ENCODE measurements around the gene MYO15A. TPM values are rescaled to one million over a fixed set of nuclear protein-coding genes. Genes with fewer than 3 reads are reported as not detected.

The MYO15A gene
- total RNA-seq, 1 donor from 2014 or later = 1.6 TPM

DNA sequence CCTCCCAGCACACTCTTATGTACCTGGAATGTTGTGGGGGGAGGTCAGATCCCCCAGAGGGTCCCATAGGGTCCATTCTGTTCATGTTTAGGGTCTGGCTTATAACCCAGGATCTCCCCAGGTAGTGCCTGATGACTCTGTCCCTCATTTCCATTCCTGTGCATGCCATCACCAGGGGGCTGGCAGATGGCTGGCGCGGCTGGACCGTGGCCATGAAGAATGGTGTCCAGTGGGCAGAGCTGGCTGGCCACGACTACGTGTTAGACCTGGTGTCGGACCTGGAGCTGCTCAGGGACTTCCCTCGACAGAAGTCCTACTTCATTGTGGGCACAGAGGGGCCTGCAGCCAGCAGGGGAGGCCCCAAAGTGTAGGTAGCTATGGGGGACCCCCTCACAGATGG, 40.0 kb downstream of the MYO15A start:
- Mint-ChIP-seq H3K4me3 (ENCODE audit: unreplicated experiment) (no peak overlapping the region), H3K36me3 (ENCODE audit: low read depth, unreplicated experiment) (peaks cover 4% of the 10 kb centered on the region), H3K27ac (ENCODE audit: unreplicated experiment) (no peak overlapping the region), H3K27me3 (ENCODE audit: unreplicated experiment) (no peaks in the 10 kb centered on the region), H3K4me1 (ENCODE audit: unreplicated experiment) (peaks cover 12% of the 10 kb centered on the region), H3K9me3 (ENCODE audit: unreplicated experiment) (no peaks in the 10 kb centered on the region)
- DNase-seq (ENCODE audit: low spot score) = no peak
- TF ChIP-seq, protein P1, sequence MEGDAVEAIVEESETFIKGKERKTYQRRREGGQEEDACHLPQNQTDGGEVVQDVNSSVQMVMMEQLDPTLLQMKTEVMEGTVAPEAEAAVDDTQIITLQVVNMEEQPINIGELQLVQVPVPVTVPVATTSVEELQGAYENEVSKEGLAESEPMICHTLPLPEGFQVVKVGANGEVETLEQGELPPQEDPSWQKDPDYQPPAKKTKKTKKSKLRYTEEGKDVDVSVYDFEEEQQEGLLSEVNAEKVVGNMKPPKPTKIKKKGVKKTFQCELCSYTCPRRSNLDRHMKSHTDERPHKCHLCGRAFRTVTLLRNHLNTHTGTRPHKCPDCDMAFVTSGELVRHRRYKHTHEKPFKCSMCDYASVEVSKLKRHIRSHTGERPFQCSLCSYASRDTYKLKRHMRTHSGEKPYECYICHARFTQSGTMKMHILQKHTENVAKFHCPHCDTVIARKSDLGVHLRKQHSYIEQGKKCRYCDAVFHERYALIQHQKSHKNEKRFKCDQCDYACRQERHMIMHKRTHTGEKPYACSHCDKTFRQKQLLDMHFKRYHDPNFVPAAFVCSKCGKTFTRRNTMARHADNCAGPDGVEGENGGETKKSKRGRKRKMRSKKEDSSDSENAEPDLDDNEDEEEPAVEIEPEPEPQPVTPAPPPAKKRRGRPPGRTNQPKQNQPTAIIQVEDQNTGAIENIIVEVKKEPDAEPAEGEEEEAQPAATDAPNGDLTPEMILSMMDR (IDR thresholded peaks at IDR 0.05; ENCODE audit: unreplicated experiment) = no peak

DNA sequence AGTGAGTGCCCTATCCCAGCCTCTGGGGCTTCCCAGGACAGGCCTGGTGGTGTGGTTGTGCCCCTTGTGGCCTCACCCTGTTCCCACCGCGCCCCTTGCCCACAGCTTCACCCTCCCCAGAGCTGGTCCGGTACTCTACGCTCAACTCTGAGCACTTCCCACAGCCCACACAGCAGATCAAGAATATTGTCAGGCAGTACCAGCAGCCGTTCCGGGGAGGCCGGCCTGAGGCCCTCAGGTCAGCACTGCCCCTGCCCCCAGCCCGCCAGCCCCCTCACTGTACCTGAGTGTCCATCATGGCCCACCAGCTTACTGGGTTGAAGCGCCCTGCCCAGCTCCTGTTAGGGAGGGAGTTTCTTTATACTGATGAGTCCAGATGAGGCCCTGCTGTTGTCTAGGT, 42.7 kb downstream of the MYO15A start:
- no peak overlapping the region for H3K4me3 Mint-ChIP-seq (ENCODE audit: unreplicated experiment)
- no peaks in the 10 kb centered on the region for H3K9me3 Mint-ChIP-seq (ENCODE audit: unreplicated experiment)
- peaks cover 20% of the 10 kb centered on the region for H3K4me1 Mint-ChIP-seq (ENCODE audit: unreplicated experiment)
- peaks cover 4% of the 10 kb centered on the region for H3K36me3 Mint-ChIP-seq (ENCODE audit: low read depth, unreplicated experiment)
- no peak overlapping the region for H3K27ac Mint-ChIP-seq (ENCODE audit: unreplicated experiment)
- no peak for DNase-seq (ENCODE audit: low spot score)
- TF ChIP-seq, protein P1 (IDR thresholded peaks at IDR 0.05; ENCODE audit: unreplicated experiment) = no peak
- peaks cover 3% of the 10 kb centered on the region for H3K27me3 Mint-ChIP-seq (ENCODE audit: unreplicated experiment)

DNA sequence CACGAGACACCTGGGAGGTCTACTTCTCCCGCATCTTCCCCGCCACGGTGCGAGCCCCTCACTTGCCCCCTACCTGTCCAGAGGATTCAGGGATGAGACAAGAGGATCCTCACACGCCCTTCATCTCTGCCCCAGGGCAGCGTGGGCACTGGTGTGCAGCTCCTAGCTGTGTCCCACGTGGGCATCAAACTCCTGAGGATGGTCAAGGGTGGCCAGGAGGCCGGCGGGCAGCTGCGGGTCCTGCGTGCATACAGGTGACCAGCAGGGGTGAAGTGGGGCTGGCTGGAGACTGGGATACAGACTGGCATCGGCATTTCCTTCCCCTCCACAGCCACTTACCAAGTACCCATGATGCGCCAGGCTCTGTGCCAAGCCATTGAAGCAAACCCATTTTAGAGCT, 46.6 kb downstream of the MYO15A start:
- Mint-ChIP-seq H3K36me3 (ENCODE audit: low read depth, unreplicated experiment) (peaks cover 7% of the 10 kb centered on the region), H3K27me3 (ENCODE audit: unreplicated experiment) (peaks cover 8% of the 10 kb centered on the region), H3K9me3 (ENCODE audit: unreplicated experiment) (no peaks in the 10 kb centered on the region), H3K27ac (ENCODE audit: unreplicated experiment) (no peak overlapping the region), H3K4me1 (ENCODE audit: unreplicated experiment) (peaks cover 23% of the 10 kb centered on the region), H3K4me3 (ENCODE audit: unreplicated experiment) (no peak overlapping the region)
- TF ChIP-seq, protein P1 (IDR thresholded peaks at IDR 0.05; ENCODE audit: unreplicated experiment) = no peak
- DNase-seq (ENCODE audit: low spot score) = no peak

DNA sequence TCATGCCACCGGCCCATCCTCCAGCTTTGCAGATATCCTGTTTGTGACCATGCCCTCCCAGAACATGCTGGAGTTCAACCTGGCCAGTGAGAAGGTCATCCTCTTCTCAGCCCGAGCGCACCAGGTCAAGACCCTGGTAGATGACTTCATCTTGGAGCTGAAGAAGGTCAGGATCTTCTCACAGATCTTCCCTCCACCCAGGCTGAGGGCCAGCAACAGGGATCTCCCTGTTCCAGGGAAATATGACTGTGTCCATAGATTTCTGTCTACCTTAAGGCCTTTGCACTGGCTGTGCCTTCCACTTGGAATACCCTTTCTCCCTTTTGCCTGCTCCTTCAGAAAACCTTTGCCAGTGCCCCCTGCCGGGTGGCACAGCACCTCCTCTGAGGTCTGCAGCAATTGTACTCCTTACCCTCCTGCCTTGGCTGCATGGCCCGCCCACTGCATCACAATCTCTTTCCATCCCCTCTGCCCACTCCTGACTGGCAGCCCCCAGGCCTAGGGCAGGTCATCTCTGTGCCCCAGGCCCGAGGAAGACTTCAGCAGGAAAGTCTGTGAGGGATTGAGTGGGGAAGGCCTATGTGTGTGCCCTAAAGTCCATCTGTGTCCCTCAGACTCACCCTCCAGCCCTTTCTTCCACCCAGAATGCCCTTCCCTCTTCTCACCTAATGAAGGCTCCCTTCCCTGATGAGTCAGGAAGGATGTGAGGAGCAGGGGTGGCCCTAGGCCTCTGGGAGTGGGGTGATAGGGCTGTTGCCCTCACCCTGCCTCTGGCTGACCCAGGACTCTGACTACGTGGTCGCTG, 47.8 kb downstream of the MYO15A start:
- Mint-ChIP-seq H3K4me1 (ENCODE audit: unreplicated experiment) (peaks cover 23% of the 10 kb centered on the region), H3K4me3 (ENCODE audit: unreplicated experiment) (peak overlapping the region; percentile 11), H3K27ac (ENCODE audit: unreplicated experiment) (no peak overlapping the region)

DNA sequence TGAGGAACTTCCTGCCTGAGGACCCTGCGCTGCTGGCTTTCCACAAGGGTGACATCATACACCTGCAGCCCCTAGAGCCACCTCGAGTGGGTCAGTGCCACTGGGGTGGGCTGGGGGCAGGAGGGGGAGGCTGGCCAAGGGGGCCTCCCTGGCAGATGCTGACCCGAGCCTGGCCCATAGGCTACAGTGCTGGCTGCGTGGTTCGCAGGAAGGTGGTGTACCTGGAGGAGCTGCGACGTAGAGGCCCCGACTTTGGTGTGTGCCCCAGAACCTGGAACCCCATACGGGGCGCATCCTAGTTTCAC, 48.4 kb downstream of the MYO15A start:
- DNase-seq (ENCODE audit: low spot score) = no peak
- TF ChIP-seq, protein P1 (IDR thresholded peaks at IDR 0.05; ENCODE audit: unreplicated experiment) = no peak
- Mint-ChIP-seq H3K4me3 (ENCODE audit: unreplicated experiment) (no peak overlapping the region), H3K27ac (ENCODE audit: unreplicated experiment) (no peak overlapping the region), H3K27me3 (ENCODE audit: unreplicated experiment) (peaks cover 8% of the 10 kb centered on the region), H3K4me1 (ENCODE audit: unreplicated experiment) (peaks cover 23% of the 10 kb centered on the region), H3K36me3 (ENCODE audit: low read depth, unreplicated experiment) (peaks cover 7% of the 10 kb centered on the region), H3K9me3 (ENCODE audit: unreplicated experiment) (no peaks in the 10 kb centered on the region)

More for the DNA sequence above, 47.8 kb downstream of the MYO15A start:
- Mint-ChIP-seq H3K27me3 (ENCODE audit: unreplicated experiment) (peaks cover 8% of the 10 kb centered on the region), H3K9me3 (ENCODE audit: unreplicated experiment) (no peaks in the 10 kb centered on the region), H3K36me3 (ENCODE audit: low read depth, unreplicated experiment) (peaks cover 7% of the 10 kb centered on the region)
- TF ChIP-seq, protein P1 (IDR thresholded peaks at IDR 0.05; ENCODE audit: unreplicated experiment) = no peak
- DNase-seq (ENCODE audit: low spot score) = no peak
